ENCODE results near the gene TUT4.
A peak's percentile ranks its signal among the peaks of the same experiment; 100 is the strongest.

DNA sequence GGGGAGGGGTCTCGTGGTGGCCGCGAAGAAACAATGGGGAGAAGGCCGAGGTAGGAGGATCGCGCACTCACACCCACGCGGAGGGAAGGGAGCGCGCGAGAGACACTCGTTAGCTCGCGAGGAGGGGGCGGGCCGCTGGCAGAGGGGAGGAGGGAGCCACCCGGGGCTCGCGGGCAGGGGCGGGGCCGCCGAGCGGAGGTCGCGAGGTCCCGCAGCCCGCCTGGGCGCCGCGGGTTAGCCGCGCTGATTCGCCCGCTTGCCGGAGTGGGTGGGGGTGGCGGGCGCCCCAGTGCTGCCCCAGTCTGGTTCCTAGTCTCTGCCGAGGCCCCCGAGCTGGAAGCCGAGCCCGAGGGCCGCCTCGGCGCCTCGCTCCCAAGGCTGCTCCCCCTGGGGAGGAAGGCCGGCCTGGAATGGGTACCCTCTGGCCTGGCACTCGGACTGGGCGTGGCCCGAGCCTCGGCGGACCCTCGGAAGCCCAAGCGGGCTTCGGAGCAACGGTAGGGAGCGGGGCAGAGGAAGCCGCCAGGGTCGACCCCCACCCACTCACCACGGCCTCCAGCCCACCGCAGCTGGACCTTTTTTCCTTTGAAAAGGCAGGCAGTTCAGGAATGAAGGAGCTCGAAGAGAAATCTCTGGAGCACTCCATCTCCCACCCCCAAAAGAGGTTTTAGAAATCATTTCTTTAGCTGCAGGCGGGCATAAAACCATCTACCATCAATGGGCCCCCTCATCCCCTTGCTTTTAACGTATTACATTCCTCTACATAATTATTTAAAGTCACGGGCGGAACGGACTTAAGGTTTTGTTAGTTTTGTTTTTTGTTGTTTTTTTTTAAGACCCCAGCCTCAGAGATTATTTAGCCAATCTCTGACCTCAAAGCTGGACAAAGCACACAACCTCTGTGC, 722 bp upstream of the TUT4 start:
- TF ChIP-seq POLR2A (IDR thresholded peaks at IDR 0.05; ENCODE audit: low read depth, low read length) (peak; percentile 62), CTCF (conservative IDR thresholded peaks at IDR 0.05; ENCODE audit: low read depth, low read length) (no peak), RAD21 (IDR thresholded peaks at IDR 0.05; ENCODE audit: low read length) (no peak), ELK1 (IDR thresholded peaks at IDR 0.05; ENCODE audit: borderline replicate concordance, low read depth, low read length) (no peak), MXI1 (IDR thresholded peaks at IDR 0.05; ENCODE audit: borderline replicate concordance, low read depth, low read length) (no peak; the same call in 1 of the 2 replicates)
